Calu3 (cell line): ENCODE results near the gene UVSSA. TPM values are rescaled to one million over a fixed set of nuclear protein-coding genes. Genes with fewer than 3 reads are reported as not detected.
A peak's percentile ranks its signal among the peaks of the same experiment; 100 is the strongest.

Experiments
- BruUV-seq: library from RNA; stranded (reverse); fragments of 400-500 nt; replicated peaks from 2 replicates; lab custom pipeline; 2021; lab: Mats Ljungman, UMichigan
- CTCF ChIA-PET: fragments of 300-600 bp; sonication (Branson Sonifier 250); formaldehyde crosslinking; loops from one replicate; lab custom pipeline; 2022; ENCODE audit warnings: antibody characterized with exemption; lab: Charles Lee
- DNase-seq: peaks from one replicate; pipeline ENCODE4 v3.0.0; 2022
- H3K27ac Mint-ChIP-seq: one replicate; pipeline ENCODE4 v1.8.0; 2022; ENCODE audit warnings: mixed read lengths; ENCODE audit not compliant: unreplicated experiment
- H3K27me3 Mint-ChIP-seq: one replicate; pipeline ENCODE4 v1.8.0; 2022; ENCODE audit warnings: mixed read lengths; ENCODE audit not compliant: unreplicated experiment
- H3K36me3 Mint-ChIP-seq: one replicate; pipeline ENCODE4 v1.8.0; 2022; ENCODE audit warnings: mild to moderate bottlenecking, moderate library complexity, mixed read lengths; ENCODE audit not compliant: insufficient read depth, unreplicated experiment
- H3K4me1 Mint-ChIP-seq: one replicate; pipeline ENCODE4 v1.8.0; 2022; ENCODE audit warnings: mild to moderate bottlenecking, low read depth, mixed read lengths; ENCODE audit not compliant: unreplicated experiment
- H3K4me3 Mint-ChIP-seq: one replicate; pipeline ENCODE4 v1.8.0; 2022; ENCODE audit warnings: mild to moderate bottlenecking, low read depth, moderate library complexity, mixed read lengths; ENCODE audit not compliant: unreplicated experiment
- H3K9me3 Mint-ChIP-seq: one replicate; pipeline ENCODE4 v1.8.0; 2022; ENCODE audit warnings: low read depth, mixed read lengths; ENCODE audit not compliant: unreplicated experiment
- CTCF ChIP-seq: fragments of 200-600 bp; IDR thresholded peaks from one replicate; pipeline ENCODE4 v1.8.0; 2022; ENCODE audit warnings: antibody characterized with exemption; ENCODE audit not compliant: unreplicated experiment
- intact Hi-C: fragments of 100-400 bp; cut with micrococcal nuclease; formaldehyde crosslinking; loops from one replicate; pipeline ENCODE4 v1.10.0; 2022; ENCODE audit not compliant: unreplicated experiment
- total RNA-seq: library from RNA; stranded (reverse); gene quantifications from 2 replicates; pipeline ENCODE4 v1.2.3, GENCODE V29; 2022

UVSSA gene
- total RNA-seq, 1 experiment from 2014 or later: 19.9 TPM

- Mint-ChIP-seq H3K27me3 (no peaks in the 10 kb centered on the region), H3K36me3 (peaks cover 38% of the 10 kb centered on the region), H3K9me3 (no peaks in the 10 kb centered on the region), H3K27ac (peak overlapping the region; percentile 61), H3K4me1 (peaks cover 30% of the 10 kb centered on the region), H3K4me3 (peak overlapping the region; percentile 87)
- BruUV-seq: no TSS peak
- TF ChIP-seq CTCF: no peak
- intact Hi-C loops: no loop called here
- DNase-seq: peak; percentile 63
- CTCF ChIA-PET: interaction anchor here (1.0 kb wide), 1 partner anchor 18 kb away, joined by 6 read pairs; no protein-coding TSS in a partner anchor
Observed at GRCh38 chr4:1347410-1347864, 429 bp downstream of the UVSSA start.

GRCh38 chr4:1348014-1348513 is 1.1 kb downstream of the UVSSA start:
- peaks cover 38% of the 10 kb centered on the region for H3K36me3 Mint-ChIP-seq
- H3K27me3 Mint-ChIP-seq: no peaks in the 10 kb centered on the region
- TF ChIP-seq CTCF: no peak
- DNase-seq: no peak
- peak overlapping the region; percentile 87 for H3K4me3 Mint-ChIP-seq
- peaks cover 30% of the 10 kb centered on the region for H3K4me1 Mint-ChIP-seq
- intact Hi-C loops: no loop called here
- TSS peak; percentile 76 for BruUV-seq
- H3K9me3 Mint-ChIP-seq: no peaks in the 10 kb centered on the region
- CTCF ChIA-PET: no interaction called here
- H3K27ac Mint-ChIP-seq: peak overlapping the region; percentile 61

- no peak for TF ChIP-seq CTCF
- intact Hi-C loops: no loop called here
- Mint-ChIP-seq H3K36me3 (peaks cover 38% of the 10 kb centered on the region), H3K4me3 (no peak overlapping the region), H3K27ac (peak overlapping the region; percentile 45), H3K4me1 (peaks cover 30% of the 10 kb centered on the region), H3K27me3 (no peaks in the 10 kb centered on the region), H3K9me3 (no peaks in the 10 kb centered on the region)
- CTCF ChIA-PET: no interaction called here
- BruUV-seq: no TSS peak
- no peak for DNase-seq
Observed at GRCh38 chr4:1348746-1349145, 1.7 kb downstream of the UVSSA start.

- TF ChIP-seq CTCF: no peak
- BruUV-seq: no TSS peak
- DNase-seq: no peak
- Mint-ChIP-seq H3K36me3 (peaks cover 35% of the 10 kb centered on the region), H3K4me3 (no peak overlapping the region), H3K27ac (no peak overlapping the region), H3K9me3 (no peaks in the 10 kb centered on the region), H3K27me3 (no peaks in the 10 kb centered on the region), H3K4me1 (peaks cover 26% of the 10 kb centered on the region)
- intact Hi-C loops: no loop called here
- CTCF ChIA-PET: no interaction called here
Observed at GRCh38 chr4:1349359-1350168, 2.6 kb downstream of the UVSSA start.
